HepG2 (cell line): ENCODE results near the gene CFAP210. TPM values are rescaled to one million over a fixed set of nuclear protein-coding genes. Genes with fewer than 3 reads are reported as not detected.

Experiments
- BCL6 ChIP-seq: IDR thresholded peaks from 2 replicates; pipeline ENCODE4 v1.6.1; 2016; ENCODE audit warnings: missing genetic modification reagents, missing compliant biosample characterization
- CCDC6 ChIP-seq: sonication (generic); formaldehyde crosslinking; IDR thresholded peaks from 2 replicates; pipeline ENCODE4 v1.8.1; 2022; ENCODE audit warnings: mild to moderate bottlenecking, missing genetic modification reagents, moderate library complexity
- JUND ChIP-seq: sonication (generic); formaldehyde crosslinking; IDR thresholded peaks from 2 replicates; pipeline ENCODE4 v1.8.0; 2022; ENCODE audit warnings: mild to moderate bottlenecking, missing genetic modification reagents
- KLF11 ChIP-seq: IDR thresholded peaks from 2 replicates; pipeline ENCODE4 v1.6.1; 2016; ENCODE audit warnings: missing compliant biosample characterization
- MEF2D ChIP-seq: sonication (generic); formaldehyde crosslinking; IDR thresholded peaks from 2 replicates; pipeline ENCODE4 v1.5.1; 2020; ENCODE audit warnings: mild to moderate bottlenecking, missing genetic modification reagents
- NFKB2 ChIP-seq: sonication (generic); formaldehyde crosslinking; IDR thresholded peaks from 2 replicates; pipeline ENCODE4 v1.4.0; 2020; ENCODE audit warnings: missing genetic modification reagents, borderline replicate concordance
- NR2F6 ChIP-seq, 2 experiments: IDR thresholded peaks; 2 replicates each; pipeline ENCODE4 v1.6.1; 2016; ENCODE audit warnings: antibody characterized with exemption in 1 of 2, mild to moderate bottlenecking in 1 of 2
- TGIF2 ChIP-seq: IDR thresholded peaks from 2 replicates; pipeline ENCODE4 v1.6.1; 2016; ENCODE audit warnings: control low read depth, missing compliant biosample characterization
- ZMYM3 ChIP-seq: sonication (generic); formaldehyde crosslinking; IDR thresholded peaks from 2 replicates; pipeline ENCODE4 v1.5.1; 2020; ENCODE audit warnings: mild to moderate bottlenecking, missing genetic modification reagents
- ZMYM4 ChIP-seq: sonication (generic); formaldehyde crosslinking; IDR thresholded peaks from 2 replicates; pipeline ENCODE4 v1.8.1; 2023; ENCODE audit warnings: mild to moderate bottlenecking, missing genetic modification reagents
- ZNF251 ChIP-seq: sonication (generic); formaldehyde crosslinking; IDR thresholded peaks from 2 replicates; pipeline ENCODE4 v1.9.0; 2021; ENCODE audit warnings: mild to moderate bottlenecking, missing genetic modification reagents
- ZNF441 ChIP-seq: sonication (generic); formaldehyde crosslinking; IDR thresholded peaks from 2 replicates; pipeline ENCODE4 v1.7.0; 2021; ENCODE audit warnings: missing genetic modification reagents, borderline replicate concordance
- ZNF629 ChIP-seq: sonication (generic); formaldehyde crosslinking; conservative IDR thresholded peaks from 2 replicates; pipeline ENCODE4 v1.5.0; 2020; ENCODE audit warnings: missing genetic modification reagents
- polyA plus RNA-seq, 8 experiments: library from polyadenylated mRNA; depleted of rRNA in 3 of 8; stranded (reverse) in 7 of 8; unstranded in 1 of 8; fragments of >200 nt; fragmentation: Illumina TruSeq in 4 of 8; extraction: Trizol in 4 of 8; gene quantifications; 2 replicates each; pipeline versions ENCODE4 v1.2.1 to v1.2.3, GENCODE V29; 2011 to 2016; ENCODE audit warnings: low read depth in 4 of 8, missing spikeins in 1 of 8, mixed read lengths in 1 of 8; ENCODE audit not compliant: insufficient read depth in 1 of 8
- total RNA-seq, 5 experiments: library from RNA; depleted of rRNA; stranded (reverse); fragments of >200 nt; fragmentation: Illumina TruSeq; extraction: Trizol; gene quantifications; 2 replicates each; pipeline ENCODE4 v1.2.3, GENCODE V29; 2016; ENCODE audit warnings: low read depth in 1 of 5
- TF ChIP-seq, protein P1 (sequence below), 2 experiments: IDR thresholded peaks; 2 replicates each; pipeline ENCODE4 v1.6.1; 2011 to 2012; ENCODE audit warnings: low read length in 2 of 2, borderline replicate concordance in 1 of 2, low read depth in 1 of 2, mild to moderate bottlenecking in 1 of 2, moderate library complexity in 1 of 2
- TF ChIP-seq, protein P2 (sequence below): sonication (generic); formaldehyde crosslinking; IDR thresholded peaks from 2 replicates; pipeline ENCODE4 v1.4.0; 2020; ENCODE audit warnings: mild to moderate bottlenecking, missing genetic modification reagents
- TF ChIP-seq, protein P3 (sequence below): sonication (generic); formaldehyde crosslinking; IDR thresholded peaks from 2 replicates; pipeline ENCODE4 v1.5.0; 2020; ENCODE audit warnings: mild to moderate bottlenecking, missing genetic modification reagents
- TF ChIP-seq, protein P4 (sequence below): sonication (generic); formaldehyde crosslinking; IDR thresholded peaks from 2 replicates; pipeline ENCODE4 v1.9.0; 2021; ENCODE audit warnings: missing genetic modification reagents, mild to moderate bottlenecking, borderline replicate concordance
- TF ChIP-seq, protein P5 (sequence below): sonication (generic); formaldehyde crosslinking; IDR thresholded peaks from 2 replicates; pipeline ENCODE4 v1.4.0; 2020; ENCODE audit warnings: missing genetic modification reagents, mild to moderate bottlenecking, borderline replicate concordance

The CFAP210 gene
- total and polyA plus RNA-seq, 2 of the 13 experiments (the other 11 are each of a cell fraction or from before 2014, with no cell fraction given): 0.18 TPM; not detected in 1

DNA sequence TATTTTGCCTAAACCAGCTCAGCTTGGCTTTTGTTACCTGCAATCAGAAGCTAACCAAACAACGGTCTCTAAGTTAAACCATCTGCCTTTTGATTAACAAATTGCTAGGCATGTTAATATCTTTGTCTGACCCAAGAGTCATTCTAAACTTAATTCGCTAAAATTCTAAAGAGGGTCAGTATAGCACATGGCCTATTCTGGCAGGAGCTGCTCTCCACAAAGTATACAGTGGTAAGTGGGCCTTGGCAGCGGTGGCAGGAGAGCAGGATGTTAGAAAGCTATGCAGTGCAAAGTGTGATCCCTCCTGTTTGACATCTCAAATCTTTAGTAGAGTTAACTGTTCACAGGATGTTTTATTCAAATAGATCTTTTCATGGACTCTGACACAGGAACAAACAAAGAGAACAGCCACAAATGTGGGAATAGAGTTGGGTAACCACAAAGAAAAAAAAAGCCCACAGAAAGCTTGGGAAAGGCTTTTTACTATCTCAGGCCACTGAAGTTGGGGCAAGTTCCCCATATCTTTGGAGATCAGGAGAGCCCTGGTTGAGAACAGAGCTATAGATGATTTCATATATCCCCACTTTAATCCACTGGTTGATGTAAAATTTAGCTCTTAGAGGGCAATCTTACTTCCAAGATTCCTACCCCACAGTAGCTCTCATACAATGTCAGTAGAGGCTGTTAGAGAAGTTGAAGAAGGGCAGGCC, 10.6 kb downstream of the CFAP210 start (continued):
- TF ChIP-seq, protein P1, sequence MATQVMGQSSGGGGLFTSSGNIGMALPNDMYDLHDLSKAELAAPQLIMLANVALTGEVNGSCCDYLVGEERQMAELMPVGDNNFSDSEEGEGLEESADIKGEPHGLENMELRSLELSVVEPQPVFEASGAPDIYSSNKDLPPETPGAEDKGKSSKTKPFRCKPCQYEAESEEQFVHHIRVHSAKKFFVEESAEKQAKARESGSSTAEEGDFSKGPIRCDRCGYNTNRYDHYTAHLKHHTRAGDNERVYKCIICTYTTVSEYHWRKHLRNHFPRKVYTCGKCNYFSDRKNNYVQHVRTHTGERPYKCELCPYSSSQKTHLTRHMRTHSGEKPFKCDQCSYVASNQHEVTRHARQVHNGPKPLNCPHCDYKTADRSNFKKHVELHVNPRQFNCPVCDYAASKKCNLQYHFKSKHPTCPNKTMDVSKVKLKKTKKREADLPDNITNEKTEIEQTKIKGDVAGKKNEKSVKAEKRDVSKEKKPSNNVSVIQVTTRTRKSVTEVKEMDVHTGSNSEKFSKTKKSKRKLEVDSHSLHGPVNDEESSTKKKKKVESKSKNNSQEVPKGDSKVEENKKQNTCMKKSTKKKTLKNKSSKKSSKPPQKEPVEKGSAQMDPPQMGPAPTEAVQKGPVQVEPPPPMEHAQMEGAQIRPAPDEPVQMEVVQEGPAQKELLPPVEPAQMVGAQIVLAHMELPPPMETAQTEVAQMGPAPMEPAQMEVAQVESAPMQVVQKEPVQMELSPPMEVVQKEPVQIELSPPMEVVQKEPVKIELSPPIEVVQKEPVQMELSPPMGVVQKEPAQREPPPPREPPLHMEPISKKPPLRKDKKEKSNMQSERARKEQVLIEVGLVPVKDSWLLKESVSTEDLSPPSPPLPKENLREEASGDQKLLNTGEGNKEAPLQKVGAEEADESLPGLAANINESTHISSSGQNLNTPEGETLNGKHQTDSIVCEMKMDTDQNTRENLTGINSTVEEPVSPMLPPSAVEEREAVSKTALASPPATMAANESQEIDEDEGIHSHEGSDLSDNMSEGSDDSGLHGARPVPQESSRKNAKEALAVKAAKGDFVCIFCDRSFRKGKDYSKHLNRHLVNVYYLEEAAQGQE (IDR thresholded peaks at IDR 0.05; ENCODE audit: borderline replicate concordance in 1 of 2, low read depth in 1 of 2, low read length in 2 of 2): no peak
- TF ChIP-seq, protein P2, sequence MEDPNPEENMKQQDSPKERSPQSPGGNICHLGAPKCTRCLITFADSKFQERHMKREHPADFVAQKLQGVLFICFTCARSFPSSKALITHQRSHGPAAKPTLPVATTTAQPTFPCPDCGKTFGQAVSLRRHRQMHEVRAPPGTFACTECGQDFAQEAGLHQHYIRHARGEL: no peak
- no peak for TF ChIP-seq ZNF629 (CRISPR knock-in tag)
- TF ChIP-seq ZNF441 (CRISPR knock-in tag): peak; percentile 45; the same call in 1 of the 2 replicates
- no peak; the same call in 1 of the 2 replicates for TF ChIP-seq KLF11
- TF ChIP-seq, protein P3, sequence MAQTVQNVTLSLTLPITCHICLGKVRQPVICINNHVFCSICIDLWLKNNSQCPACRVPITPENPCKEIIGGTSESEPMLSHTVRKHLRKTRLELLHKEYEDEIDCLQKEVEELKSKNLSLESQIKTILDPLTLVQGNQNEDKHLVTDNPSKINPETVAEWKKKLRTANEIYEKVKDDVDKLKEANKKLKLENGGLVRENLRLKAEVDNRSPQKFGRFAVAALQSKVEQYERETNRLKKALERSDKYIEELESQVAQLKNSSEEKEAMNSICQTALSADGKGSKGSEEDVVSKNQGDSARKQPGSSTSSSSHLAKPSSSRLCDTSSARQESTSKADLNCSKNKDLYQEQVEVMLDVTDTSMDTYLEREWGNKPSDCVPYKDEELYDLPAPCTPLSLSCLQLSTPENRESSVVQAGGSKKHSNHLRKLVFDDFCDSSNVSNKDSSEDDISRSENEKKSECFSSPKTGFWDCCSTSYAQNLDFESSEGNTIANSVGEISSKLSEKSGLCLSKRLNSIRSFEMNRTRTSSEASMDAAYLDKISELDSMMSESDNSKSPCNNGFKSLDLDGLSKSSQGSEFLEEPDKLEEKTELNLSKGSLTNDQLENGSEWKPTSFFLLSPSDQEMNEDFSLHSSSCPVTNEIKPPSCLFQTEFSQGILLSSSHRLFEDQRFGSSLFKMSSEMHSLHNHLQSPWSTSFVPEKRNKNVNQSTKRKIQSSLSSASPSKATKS (CRISPR knock-in tag): no peak
- TF ChIP-seq, protein P4, sequence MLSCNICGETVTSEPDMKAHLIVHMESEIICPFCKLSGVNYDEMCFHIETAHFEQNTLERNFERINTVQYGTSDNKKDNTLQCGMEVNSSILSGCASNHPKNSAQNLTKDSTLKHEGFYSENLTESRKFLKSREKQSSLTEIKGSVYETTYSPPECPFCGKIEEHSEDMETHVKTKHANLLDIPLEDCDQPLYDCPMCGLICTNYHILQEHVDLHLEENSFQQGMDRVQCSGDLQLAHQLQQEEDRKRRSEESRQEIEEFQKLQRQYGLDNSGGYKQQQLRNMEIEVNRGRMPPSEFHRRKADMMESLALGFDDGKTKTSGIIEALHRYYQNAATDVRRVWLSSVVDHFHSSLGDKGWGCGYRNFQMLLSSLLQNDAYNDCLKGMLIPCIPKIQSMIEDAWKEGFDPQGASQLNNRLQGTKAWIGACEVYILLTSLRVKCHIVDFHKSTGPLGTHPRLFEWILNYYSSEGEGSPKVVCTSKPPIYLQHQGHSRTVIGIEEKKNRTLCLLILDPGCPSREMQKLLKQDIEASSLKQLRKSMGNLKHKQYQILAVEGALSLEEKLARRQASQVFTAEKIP (CRISPR knock-in tag): no peak
- TF ChIP-seq ZNF251 (CRISPR knock-in tag): no peak
- peak; percentile 40; the same call in 1 of the 2 replicates for TF ChIP-seq NR2F6 (IDR thresholded peaks at IDR 0.05)
- TF ChIP-seq NR2F6 (CRISPR knock-in tag; IDR thresholded peaks at IDR 0.05): 0 out of 2 replicates have a peak, but pooled peaks have one; percentile 33
- TF ChIP-seq ZMYM4 (CRISPR knock-in tag): peak; percentile 93
- peak; percentile 90 for TF ChIP-seq BCL6 (CRISPR knock-in tag)
- peak; percentile 70 for TF ChIP-seq ZMYM3 (CRISPR knock-in tag)
- TF ChIP-seq JUND: no peak
- TF ChIP-seq TGIF2 (CRISPR knock-in tag): peak; percentile 71; the same call in 1 of the 2 replicates
- TF ChIP-seq CCDC6 (CRISPR knock-in tag): peak; percentile 85; the same call in 1 of the 2 replicates
- TF ChIP-seq MEF2D (CRISPR knock-in tag): peak; percentile 68
- TF ChIP-seq, protein P5, sequence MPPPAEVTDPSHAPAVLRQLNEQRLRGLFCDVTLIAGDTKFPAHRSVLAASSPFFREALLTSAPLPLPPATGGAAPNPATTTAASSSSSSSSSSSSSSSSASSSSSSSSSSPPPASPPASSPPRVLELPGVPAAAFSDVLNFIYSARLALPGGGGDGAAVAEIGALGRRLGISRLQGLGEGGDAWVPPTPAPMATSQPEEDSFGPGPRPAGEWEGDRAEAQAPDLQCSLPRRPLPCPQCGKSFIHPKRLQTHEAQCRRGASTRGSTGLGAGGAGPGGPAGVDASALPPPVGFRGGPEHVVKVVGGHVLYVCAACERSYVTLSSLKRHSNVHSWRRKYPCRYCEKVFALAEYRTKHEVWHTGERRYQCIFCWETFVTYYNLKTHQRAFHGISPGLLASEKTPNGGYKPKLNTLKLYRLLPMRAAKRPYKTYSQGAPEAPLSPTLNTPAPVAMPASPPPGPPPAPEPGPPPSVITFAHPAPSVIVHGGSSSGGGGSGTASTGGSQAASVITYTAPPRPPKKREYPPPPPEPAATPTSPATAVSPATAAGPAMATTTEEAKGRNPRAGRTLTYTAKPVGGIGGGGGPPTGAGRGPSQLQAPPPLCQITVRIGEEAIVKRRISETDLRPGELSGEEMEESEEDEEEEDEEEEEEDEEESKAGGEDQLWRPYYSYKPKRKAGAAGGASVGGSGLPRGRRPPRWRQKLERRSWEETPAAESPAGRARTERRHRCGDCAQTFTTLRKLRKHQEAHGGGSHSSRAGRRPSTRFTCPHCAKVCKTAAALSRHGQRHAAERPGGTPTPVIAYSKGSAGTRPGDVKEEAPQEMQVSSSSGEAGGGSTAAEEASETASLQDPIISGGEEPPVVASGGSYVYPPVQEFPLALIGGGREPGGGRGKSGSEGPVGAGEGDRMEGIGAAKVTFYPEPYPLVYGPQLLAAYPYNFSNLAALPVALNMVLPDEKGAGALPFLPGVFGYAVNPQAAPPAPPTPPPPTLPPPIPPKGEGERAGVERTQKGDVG (CRISPR knock-in tag): no peak
- no peak for TF ChIP-seq NFKB2
